Stimulated activated naive CD4-positive, alpha-beta T cell (primary cell): ENCODE measurements around the gene CCR2.

Experiments used
- DNase-seq, 6 experiments: peaks; one replicate each; lab custom pipeline; 2025; lab: John Stamatoyannopoulos, UW

CCR2 gene

GRCh38 chr3:46354984-46355383 is 1.1 kb downstream of the CCR2 start:
- no peak for DNase-seq

DNA sequence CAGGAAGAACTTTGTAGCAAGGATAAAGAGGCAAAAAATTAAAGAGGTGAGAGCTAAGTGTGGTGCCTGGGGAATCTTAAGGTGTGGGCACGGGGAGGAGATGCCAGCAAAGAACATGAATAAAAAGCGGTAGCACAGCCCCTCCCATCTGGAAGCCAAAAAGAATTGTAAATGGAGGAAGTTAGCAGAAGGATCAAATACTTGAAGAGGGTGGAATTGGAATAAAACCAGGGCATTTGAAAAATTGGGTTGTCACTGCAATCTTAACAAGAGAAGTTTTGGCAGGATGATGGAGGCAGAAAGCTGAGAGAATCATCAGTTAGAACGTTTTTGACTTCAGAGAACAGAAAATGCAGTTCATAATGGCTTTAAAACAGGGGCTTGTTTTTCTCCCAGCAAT is 2.4 kb downstream of the CCR2 start:
- DNase-seq = no peak

DNA sequence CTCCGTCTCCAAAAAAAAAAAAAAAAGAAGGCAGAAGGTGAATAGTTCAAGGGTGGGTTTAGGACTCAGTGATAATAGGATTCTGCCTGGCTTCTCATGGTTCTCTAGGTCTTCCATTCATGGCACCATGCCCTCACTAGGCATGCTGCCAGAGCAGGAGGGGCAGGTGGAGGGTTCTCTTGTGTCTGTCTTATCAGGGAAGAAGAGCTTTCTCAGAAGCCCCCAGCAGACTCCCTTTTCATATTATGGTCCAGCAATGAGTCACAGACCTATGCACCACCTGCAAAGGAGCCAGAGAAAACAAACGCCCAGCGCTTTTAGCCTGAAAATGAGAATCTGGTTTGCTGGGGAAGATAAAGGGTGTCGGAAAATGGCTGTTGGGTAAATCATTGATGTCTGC is 3.0 kb downstream of the CCR2 start:
- DNase-seq = no peak

- DNase-seq = no peak
Observed at GRCh38 chr3:46358466-46358865, 4.6 kb downstream of the CCR2 start.

GRCh38 chr3:46359733-46360493 is 6.0 kb downstream of the CCR2 start:
- DNase-seq = no peak

- DNase-seq = no peak
Observed at GRCh38 chr3:46360907-46361306, 7.0 kb downstream of the CCR2 start.

DNA sequence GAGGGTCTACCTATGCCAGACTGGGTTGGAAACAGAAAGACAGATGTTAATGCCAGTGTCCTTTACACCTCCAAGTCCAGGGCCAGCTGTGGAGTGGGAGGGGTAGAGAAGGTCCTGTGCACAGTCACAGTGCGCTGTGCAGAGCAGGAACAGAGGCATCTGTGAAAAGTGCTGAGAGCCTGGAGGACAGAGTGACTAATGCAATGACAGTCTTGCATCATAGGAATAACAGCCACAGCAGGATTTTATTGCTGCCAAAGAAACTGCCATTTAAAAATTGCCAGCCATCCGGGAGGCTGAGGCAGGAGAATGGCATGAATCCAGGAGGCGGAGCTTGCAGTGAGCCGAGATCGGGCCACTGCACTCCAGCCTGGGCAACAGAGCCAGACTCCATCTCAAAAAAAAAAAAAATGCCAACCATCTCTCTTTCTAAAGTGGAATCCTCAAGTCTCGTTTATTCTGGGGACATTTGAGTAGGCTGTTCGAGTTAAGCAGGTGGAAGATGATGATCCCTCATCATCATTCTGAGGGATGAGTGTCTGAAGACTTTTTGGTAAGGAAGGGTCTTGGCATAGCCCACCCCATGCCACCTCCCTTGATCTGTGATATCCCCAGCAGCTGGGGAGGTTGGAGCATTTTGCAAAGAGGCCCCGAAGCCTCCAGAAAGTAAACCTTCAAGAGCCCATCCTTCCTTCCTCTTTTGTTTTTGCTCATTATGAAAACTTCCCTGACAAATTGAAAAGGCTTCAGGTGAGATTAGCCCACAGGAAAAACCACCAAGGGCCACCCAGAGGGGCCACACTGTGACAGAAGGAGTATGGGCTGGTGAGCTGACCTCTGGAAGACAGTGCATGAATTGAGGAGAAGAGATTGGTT is 7.7 kb downstream of the CCR2 start:
- no peak for DNase-seq

DNA sequence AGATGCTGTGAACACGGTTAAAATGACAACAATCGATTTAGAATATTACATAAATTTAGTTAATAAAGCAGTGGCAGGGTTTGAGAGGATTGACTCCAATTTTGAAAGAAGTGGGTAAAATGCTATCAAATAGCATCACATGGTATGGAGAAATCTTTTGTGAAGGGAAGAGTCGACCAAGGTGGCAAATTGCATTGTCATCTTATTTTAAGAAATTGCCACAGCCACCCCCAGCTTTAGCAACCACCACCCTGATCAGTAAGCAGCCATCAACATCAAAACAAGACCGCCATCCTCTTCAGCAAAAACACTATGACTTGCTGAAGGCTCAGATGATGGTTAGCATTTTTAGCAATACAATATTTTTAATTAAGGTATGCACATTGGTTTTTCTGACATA is 11.1 kb downstream of the CCR2 start:
- no peak for DNase-seq

- no peak for DNase-seq
Observed at GRCh38 chr3:46365737-46366524, 12.0 kb downstream of the CCR2 start.

DNA sequence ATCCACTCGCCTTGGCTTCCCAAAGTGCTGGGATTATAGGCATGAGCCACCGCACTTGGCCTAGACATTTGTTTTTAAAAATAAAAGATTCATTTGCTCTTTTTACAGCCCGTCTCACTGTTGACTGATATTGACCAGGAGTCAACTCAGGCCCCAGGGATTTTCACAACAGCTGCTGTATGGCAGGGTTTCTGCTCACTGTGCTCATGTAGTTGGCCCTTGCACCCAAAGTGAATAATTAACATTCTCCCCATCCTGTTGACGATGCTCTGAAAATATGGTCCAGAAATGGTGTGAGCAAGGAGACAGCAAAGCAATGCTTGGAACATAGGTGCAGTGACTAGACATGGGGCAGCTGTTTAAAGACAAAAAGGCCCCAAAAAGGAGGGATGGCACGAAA is 13.9 kb downstream of the CCR2 start:
- DNase-seq = no peak

DNA sequence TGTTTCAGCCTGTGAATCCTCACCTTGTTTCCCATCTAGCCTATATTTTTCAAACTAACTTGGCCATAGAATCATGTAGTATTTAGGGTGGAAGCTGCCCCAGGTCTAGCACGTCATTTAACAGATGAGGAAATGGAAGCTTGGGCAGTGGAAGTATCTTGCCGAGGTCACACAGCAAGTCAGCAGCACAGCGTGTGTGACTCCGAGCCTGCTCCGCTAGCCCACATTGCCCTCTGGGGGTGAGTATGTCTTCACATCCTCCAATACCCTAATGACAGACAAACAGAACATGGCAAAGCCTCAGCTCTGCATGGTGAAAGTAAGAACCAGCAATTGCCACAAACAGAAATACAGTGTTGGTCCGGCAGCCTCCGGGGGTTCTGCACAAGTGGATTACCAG is 14.7 kb downstream of the CCR2 start:
- peak in 4 of 6 experiments; percentile 1 to 26 (median 10) for DNase-seq

GRCh38 chr3:46369151-46369550 is 15.2 kb downstream of the CCR2 start:
- no peak for DNase-seq

DNA sequence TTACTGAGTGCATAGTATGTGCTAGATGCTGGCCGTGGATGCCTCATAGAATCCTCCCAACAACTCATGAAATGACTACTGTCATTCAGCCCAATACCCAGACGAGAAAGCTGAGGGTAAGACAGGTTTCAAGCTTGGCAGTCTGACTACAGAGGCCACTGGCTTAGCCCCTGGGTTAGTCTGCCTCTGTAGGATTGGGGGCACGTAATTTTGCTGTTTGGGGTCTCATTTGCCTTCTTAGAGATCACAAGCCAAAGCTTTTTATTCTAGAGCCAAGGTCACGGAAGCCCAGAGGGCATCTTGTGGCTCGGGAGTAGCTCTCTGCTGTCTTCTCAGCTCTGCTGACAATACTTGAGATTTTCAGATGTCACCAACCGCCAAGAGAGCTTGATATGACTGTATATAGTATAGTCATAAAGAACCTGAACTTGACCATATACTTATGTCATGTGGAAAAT is 15.8 kb downstream of the CCR2 start:
- no peak for DNase-seq

DNA sequence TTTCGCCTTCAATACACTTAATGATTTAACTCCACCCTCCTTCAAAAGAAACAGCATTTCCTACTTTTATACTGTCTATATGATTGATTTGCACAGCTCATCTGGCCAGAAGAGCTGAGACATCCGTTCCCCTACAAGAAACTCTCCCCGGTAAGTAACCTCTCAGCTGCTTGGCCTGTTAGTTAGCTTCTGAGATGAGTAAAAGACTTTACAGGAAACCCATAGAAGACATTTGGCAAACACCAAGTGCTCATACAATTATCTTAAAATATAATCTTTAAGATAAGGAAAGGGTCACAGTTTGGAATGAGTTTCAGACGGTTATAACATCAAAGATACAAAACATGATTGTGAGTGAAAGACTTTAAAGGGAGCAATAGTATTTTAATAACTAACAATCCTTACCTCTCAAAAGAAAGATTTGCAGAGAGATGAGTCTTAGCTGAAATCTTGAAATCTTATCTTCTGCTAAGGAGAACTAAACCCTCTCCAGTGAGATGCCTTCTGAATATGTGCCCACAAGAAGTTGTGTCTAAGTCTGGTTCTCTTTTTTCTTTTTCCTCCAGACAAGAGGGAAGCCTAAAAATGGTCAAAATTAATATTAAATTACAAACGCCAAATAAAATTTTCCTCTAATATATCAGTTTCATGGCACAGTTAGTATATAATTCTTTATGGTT is 17.1 kb downstream of the CCR2 start, which contains the start of gene CCR5:
Gene CCR5 (plus strand): TSS at position 108 of the 680 bp plus-strand sequence. CDS start 1,957 bp downstream, outside the sequence.
- peak in 2 of 6 experiments; percentile 2 to 4 for DNase-seq

GRCh38 chr3:46371519-46372340 is 17.8 kb downstream of the CCR2 start:
- DNase-seq = no peak

DNA sequence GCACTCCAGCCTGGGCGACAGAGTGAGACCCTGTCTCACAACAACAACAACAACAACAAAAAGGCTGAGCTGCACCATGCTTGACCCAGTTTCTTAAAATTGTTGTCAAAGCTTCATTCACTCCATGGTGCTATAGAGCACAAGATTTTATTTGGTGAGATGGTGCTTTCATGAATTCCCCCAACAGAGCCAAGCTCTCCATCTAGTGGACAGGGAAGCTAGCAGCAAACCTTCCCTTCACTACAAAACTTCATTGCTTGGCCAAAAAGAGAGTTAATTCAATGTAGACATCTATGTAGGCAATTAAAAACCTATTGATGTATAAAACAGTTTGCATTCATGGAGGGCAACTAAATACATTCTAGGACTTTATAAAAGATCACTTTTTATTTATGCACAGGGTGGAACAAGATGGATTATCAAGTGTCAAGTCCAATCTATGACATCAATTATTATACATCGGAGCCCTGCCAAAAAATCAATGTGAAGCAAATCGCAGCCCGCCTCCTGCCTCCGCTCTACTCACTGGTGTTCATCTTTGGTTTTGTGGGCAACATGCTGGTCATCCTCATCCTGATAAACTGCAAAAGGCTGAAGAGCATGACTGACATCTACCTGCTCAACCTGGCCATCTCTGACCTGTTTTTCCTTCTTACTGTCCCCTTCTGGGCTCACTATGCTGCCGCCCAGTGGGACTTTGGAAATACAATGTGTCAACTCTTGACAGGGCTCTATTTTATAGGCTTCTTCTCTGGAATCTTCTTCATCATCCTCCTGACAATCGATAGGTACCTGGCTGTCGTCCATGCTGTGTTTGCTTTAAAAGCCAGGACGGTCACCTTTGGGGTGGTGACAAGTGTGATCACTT is 18.8 kb downstream of the CCR2 start:
- peak in 2 of 6 experiments; percentile 8 to 23 for DNase-seq

DNA sequence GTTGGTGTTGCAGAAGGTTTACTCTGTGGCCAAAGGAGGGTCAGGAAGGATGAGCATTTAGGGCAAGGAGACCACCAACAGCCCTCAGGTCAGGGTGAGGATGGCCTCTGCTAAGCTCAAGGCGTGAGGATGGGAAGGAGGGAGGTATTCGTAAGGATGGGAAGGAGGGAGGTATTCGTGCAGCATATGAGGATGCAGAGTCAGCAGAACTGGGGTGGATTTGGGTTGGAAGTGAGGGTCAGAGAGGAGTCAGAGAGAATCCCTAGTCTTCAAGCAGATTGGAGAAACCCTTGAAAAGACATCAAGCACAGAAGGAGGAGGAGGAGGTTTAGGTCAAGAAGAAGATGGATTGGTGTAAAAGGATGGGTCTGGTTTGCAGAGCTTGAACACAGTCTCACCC is 20.8 kb downstream of the CCR2 start:
- DNase-seq = no peak

GRCh38 chr3:46375218-46375617 is 21.3 kb downstream of the CCR2 start:
- DNase-seq = no peak

DNA sequence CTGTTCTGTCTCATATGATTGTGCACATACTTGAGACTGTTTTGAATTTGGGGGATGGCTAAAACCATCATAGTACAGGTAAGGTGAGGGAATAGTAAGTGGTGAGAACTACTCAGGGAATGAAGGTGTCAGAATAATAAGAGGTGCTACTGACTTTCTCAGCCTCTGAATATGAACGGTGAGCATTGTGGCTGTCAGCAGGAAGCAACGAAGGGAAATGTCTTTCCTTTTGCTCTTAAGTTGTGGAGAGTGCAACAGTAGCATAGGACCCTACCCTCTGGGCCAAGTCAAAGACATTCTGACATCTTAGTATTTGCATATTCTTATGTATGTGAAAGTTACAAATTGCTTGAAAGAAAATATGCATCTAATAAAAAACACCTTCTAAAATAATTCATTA is 21.9 kb downstream of the CCR2 start:
- peak in 2 of 6 experiments; percentile 3 to 5 for DNase-seq
